ENCODE measurements around the gene GLYATL1B. TPM values are rescaled to one million over a fixed set of nuclear protein-coding genes. Genes with fewer than 3 reads are reported as not detected.
A peak's percentile ranks its signal among the peaks of the same experiment; 100 is the strongest.

Gene GLYATL1B
- total and polyA plus RNA-seq, 2 of the 4 experiments (the other 2 are of a cell fraction) = not detected

DNA sequence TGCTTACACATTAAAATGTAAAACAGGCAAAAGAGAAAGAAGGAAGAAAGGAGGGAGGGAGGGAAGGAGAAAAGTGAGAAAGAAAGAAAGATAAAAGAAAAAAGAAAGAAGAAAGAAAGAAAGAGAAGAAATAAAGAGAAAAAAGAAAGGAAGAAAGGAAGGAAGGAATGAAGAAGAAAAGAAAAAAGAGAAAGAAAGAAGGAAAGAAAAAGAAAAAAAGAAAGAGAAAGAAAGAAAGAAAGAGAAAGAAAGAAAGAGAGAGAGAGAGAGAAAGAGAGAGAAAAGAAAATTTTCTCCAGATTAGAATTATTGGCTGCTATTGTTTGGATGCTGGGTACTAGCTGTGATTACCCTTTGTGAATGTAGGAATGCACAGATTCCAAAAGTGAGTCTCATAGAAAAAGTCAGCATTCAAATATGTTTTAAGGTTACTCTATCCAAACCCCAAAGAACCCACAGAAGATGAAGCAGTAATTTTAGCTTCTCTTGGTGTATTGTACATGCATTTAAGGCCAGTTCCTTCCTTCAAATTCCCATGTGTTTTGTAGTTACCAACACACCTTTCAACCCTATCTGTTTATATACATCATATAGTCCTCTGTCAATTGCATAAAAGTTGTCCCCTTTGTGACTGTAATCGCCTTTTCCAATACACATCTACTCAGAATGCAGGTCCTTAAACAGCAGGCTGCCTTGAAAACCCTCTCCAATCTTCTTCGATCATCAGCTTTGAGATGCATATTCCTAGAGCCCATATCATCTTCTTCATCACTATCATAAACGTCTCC, 55.8 kb downstream of the GLYATL1B start:
- H2AK9ac ChIP-seq (replicated peaks; ENCODE audit: low read depth, low read length, poor library complexity) = peak overlapping the region; percentile 58
- peak overlapping the region; percentile 79 for H3K4ac ChIP-seq (ENCODE audit: low read depth, low read length)
- intact Hi-C loops (cut with micrococcal nuclease) = loop anchor here (2.0 to 5.0 kb wide), 2 partner anchors 35 to 565 kb away; partner anchors contain the start of genes FAM111B, LPXN and ZFP91
- TSS peak; percentile 81 for BruUV-seq (replicated peaks)
- ATAC-seq (ENCODE audit: low read depth) = peak; percentile 5
- H3K9me1 ChIP-seq (ENCODE audit: insufficient read depth, low read length) = peaks cover under 1% of the 10 kb centered on the region; the same call in 1 of the 2 replicates
- ChIA-PET POLR2A (ENCODE audit: unreplicated experiment) (interaction anchor here (0.6 to 1.0 kb wide), 4 partner anchors 17 to 1922 kb away, joined by 3 to 7 read pairs (median 6); no protein-coding TSS in a partner anchor), CTCF (interaction anchor here (0.9 to 1.6 kb wide), 6 partner anchors 14 to 215 kb away, joined by 3 to 13 read pairs (median 3); no protein-coding TSS in a partner anchor)
- peak overlapping the region; percentile 64 for H2BK20ac ChIP-seq (ENCODE audit: low read depth, low read length)
- dilution Hi-C loops (cut with HindIII; ENCODE audit: low sequenced_read_pairs, unreplicated experiment) = no loop called here
- in situ Hi-C loops (cut with MboI; ENCODE audit: low sequenced_read_pairs) = no loop called here
- H3K56ac ChIP-seq (ENCODE audit: extremely low read depth, insufficient read depth, low read length) = peak overlapping the region; percentile 77
- peak overlapping the region; percentile 82 for H3K27ac ChIP-seq (ENCODE audit: insufficient read depth, low read length)
- H3K4me1 ChIP-seq (ENCODE audit: control insufficient read depth, insufficient read depth, low read length) = peaks cover 3% of the 10 kb centered on the region
- TF ChIP-seq, protein P1, sequence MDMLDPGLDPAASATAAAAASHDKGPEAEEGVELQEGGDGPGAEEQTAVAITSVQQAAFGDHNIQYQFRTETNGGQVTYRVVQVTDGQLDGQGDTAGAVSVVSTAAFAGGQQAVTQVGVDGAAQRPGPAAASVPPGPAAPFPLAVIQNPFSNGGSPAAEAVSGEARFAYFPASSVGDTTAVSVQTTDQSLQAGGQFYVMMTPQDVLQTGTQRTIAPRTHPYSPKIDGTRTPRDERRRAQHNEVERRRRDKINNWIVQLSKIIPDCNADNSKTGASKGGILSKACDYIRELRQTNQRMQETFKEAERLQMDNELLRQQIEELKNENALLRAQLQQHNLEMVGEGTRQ (IDR thresholded peaks at IDR 0.05; ENCODE audit: low read depth, low read length) = no peak
- no peak for TF ChIP-seq RAD21 (IDR thresholded peaks at IDR 0.05; ENCODE audit: low read length)
- TF ChIP-seq SMC3 (IDR thresholded peaks at IDR 0.05; ENCODE audit: low read depth, low read length) = no peak
- TF ChIP-seq RFX5 (IDR thresholded peaks at IDR 0.05; ENCODE audit: low read depth, low read length) = no peak
- TF ChIP-seq CEBPB (IDR thresholded peaks at IDR 0.05; ENCODE audit: low read depth, low read length) = no peak
- no peak for TF ChIP-seq NFE2L2 (IDR thresholded peaks at IDR 0.05; ENCODE audit: low read depth, low read length)
- no peak for TF ChIP-seq FOS (IDR thresholded peaks at IDR 0.05; ENCODE audit: low read depth, low read length)
- TF ChIP-seq CHD1 (IDR thresholded peaks at IDR 0.05; ENCODE audit: low read depth, low read length) = no peak
- TF ChIP-seq BHLHE40 (IDR thresholded peaks at IDR 0.05; ENCODE audit: low read depth, low read length) = no peak
- TF ChIP-seq POLR2A (IDR thresholded peaks at IDR 0.05; ENCODE audit: low read depth, low read length) = no peak
- peak overlapping the region; percentile 80 for H2BK5ac ChIP-seq (ENCODE audit: low read depth, low read length, poor library complexity, severe bottlenecking)
- no peak overlapping the region for H2AK5ac ChIP-seq (ENCODE audit: low read depth, low read length)
- peak overlapping the region; percentile 52; the same call in 1 of the 2 replicates for H4K5ac ChIP-seq (ENCODE audit: low read depth, low read length)
- H2AFZ ChIP-seq (replicated peaks; ENCODE audit: low read length, poor library complexity) = peak overlapping the region; percentile 91
- peak overlapping the region; percentile 82 for H3K4me3 ChIP-seq (ENCODE audit: insufficient read depth, low read depth, low read length)
- peaks cover 1% of the 10 kb centered on the region; the same call in 1 of the 2 replicates for H3K36me3 ChIP-seq (ENCODE audit: control insufficient read depth, insufficient read depth, low read length)
- no peaks in the 10 kb centered on the region for H4K20me1 ChIP-seq (ENCODE audit: insufficient read depth, low read length)
- peak overlapping the region; percentile 57 for H3K14ac ChIP-seq (replicated peaks; ENCODE audit: low read depth, low read length)
- H3K18ac ChIP-seq (ENCODE audit: low read depth, low read length) = peak overlapping the region; percentile 37
- H4K91ac ChIP-seq (ENCODE audit: insufficient read depth, low read depth, low read length) = peak overlapping the region; percentile 58
- peak overlapping the region; percentile 43; the same call in 1 of the 3 replicates for H2BK15ac ChIP-seq (ENCODE audit: low read depth, low read length)
- H3K9ac ChIP-seq (ENCODE audit: low read depth, low read length) = peak overlapping the region; percentile 88
- H3K4me2 ChIP-seq (ENCODE audit: low read depth, low read length) = peak overlapping the region; percentile 90
- peak; percentile 68 for DNase-seq
- H3K79me1 ChIP-seq (ENCODE audit: low read depth in 1 of 2, low read length in 2 of 2) = peaks cover 5 to 17% of the 10 kb centered on the region in 2 experiments
- WGBS, 2 experiments (ENCODE audit: extremely low coverage in 2 of 2, insufficient read length in 1 of 2) = no CpG with 5 or more reads among the region's 3 CpGs
- H3K27me3 ChIP-seq (ENCODE audit: control insufficient read depth, insufficient read depth, low read length) = no peaks in the 10 kb centered on the region
- H4K8ac ChIP-seq (ENCODE audit: low read depth in 2 of 2, low read length in 2 of 2) = peak overlapping the region; percentile 57 to 82
- peak overlapping the region; percentile 68 for H3K23ac ChIP-seq (ENCODE audit: low read depth, low read length)
- H2BK120ac ChIP-seq (ENCODE audit: low read depth, low read length) = peak overlapping the region; percentile 87
- H3K9me3 ChIP-seq (ENCODE audit: control insufficient read depth, insufficient read depth, low read length) = no peaks in the 10 kb centered on the region

Data from IMR-90 (cell line).